ENCODE data around the gene PDE4D. TPM values are rescaled to one million over a fixed set of nuclear protein-coding genes. Genes with fewer than 3 reads are reported as not detected.

PDE4D gene
- total and polyA plus RNA-seq, 4 donors: 12.8 to 167 (median 44.5) TPM

DNA sequence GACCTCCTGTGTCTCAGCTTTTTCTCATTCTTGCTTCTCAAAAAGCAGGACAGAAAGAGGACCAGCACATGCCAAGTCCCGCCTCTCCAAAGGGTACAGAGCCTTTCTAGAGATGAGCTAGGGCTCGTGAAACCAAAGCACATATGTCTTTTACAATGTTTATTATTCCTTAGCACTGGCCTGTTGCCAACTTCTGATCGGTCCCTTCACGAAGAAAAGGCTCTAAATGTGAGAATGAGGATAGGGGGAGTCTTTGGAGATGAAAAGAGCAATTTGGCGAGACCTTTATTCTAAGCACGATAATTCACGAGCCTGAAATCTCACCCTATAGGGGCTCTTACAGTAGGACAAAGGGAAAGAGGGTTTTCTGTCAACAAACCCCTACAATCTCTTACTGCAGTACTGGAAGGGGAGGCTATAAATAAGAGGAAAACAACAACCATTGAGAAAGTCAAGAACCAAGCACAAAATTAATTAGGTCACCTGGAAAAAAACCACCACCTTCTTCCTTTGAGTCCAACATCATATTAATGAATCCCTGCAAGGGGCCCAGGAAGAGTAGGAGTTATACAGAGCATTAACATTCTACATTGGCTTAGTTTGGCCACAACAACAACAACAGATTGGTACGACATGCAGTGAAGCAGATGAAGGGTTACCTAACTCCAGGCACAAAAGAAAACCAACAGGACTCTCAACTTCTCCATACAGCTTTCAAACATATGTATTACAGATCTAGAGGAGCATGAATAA lies 309.5 kb downstream of the PDE4D start:
- Histone ChIP-seq H3K27ac (ENCODE audit: low read depth in 1 of 2, low read length in 1 of 2) (no peak overlapping the region), H3K9ac (ENCODE audit: insufficient read depth in 1 of 2, low read length in 2 of 2) (no peak overlapping the region), H3K4me1 (ENCODE audit: control insufficient read depth in 5 of 5, insufficient read depth in 5 of 5, low read length in 5 of 5) (peaks cover 0 to 32% (median 13%) of the 10 kb centered on the region in 5 donors), H3K27me3 (ENCODE audit: control insufficient read depth in 3 of 3, insufficient read depth in 3 of 3, low read length in 2 of 3) (no peaks in the 10 kb centered on the region), H3K36me3 (ENCODE audit: control insufficient read depth in 4 of 4, insufficient read depth in 4 of 4, low read length in 4 of 4) (no peaks in the 10 kb centered on the region), H3K9me3 (ENCODE audit: control insufficient read depth in 4 of 4, insufficient read depth in 3 of 4, low read length in 3 of 4) (no peaks in the 10 kb centered on the region), H3K4me3 (no peak overlapping the region)
- DNase-seq (peak; percentile 24 to 57 (median 54)), ATAC-seq (ENCODE audit: insufficient read depth, low FRiP score) (no peak)
- TF ChIP-seq, protein P1, sequence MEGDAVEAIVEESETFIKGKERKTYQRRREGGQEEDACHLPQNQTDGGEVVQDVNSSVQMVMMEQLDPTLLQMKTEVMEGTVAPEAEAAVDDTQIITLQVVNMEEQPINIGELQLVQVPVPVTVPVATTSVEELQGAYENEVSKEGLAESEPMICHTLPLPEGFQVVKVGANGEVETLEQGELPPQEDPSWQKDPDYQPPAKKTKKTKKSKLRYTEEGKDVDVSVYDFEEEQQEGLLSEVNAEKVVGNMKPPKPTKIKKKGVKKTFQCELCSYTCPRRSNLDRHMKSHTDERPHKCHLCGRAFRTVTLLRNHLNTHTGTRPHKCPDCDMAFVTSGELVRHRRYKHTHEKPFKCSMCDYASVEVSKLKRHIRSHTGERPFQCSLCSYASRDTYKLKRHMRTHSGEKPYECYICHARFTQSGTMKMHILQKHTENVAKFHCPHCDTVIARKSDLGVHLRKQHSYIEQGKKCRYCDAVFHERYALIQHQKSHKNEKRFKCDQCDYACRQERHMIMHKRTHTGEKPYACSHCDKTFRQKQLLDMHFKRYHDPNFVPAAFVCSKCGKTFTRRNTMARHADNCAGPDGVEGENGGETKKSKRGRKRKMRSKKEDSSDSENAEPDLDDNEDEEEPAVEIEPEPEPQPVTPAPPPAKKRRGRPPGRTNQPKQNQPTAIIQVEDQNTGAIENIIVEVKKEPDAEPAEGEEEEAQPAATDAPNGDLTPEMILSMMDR (IDR thresholded peaks at IDR 0.05; ENCODE audit: control extremely low read depth, extremely low read depth): no peak
- WGBS, 2 donors: 63 to 67% methylated on average over 8 of the region's 8 CpGs

DNA sequence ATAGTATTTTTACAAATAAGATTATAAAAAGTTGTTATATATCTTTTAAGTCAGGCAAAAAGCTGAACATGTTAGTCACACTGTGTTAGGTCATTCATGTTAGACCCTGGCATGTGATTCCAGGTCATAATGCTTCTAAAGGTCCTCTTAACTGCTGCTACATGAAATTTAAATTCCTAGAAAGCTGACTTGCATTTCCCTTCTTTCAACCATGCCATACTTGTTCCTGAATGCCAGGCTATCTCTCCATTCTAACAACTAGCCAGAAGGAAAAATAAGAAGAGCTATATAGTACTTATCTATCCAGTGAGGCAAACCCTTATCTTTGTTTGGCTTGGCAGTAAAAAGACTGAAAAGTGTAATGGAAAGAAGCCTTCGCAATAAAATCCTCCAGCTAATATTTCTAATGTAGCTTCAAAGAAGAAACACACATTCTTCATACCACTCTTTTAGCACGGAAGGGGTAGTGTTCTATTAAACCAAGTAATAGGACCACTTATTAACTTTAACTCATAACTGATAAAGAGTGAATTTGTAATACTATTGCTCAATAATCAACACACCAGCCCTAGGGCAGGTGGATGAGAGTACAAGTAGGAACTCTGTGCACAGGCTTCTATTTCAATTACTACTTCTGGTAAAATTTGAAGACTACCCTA lies 310.2 kb downstream of the PDE4D start:
- 67 to 79% methylated on average over 2 of the region's 2 CpGs for WGBS, 2 donors
- Histone ChIP-seq H3K36me3 (ENCODE audit: control insufficient read depth in 4 of 4, insufficient read depth in 4 of 4, low read length in 4 of 4) (no peaks in the 10 kb centered on the region), H3K9me3 (ENCODE audit: control insufficient read depth in 4 of 4, insufficient read depth in 3 of 4, low read length in 3 of 4) (no peaks in the 10 kb centered on the region), H3K4me3 (no peak overlapping the region), H3K27ac (ENCODE audit: low read depth in 1 of 2, low read length in 1 of 2) (no peak overlapping the region), H3K27me3 (ENCODE audit: control insufficient read depth in 3 of 3, insufficient read depth in 3 of 3, low read length in 2 of 3) (no peaks in the 10 kb centered on the region), H3K9ac (ENCODE audit: insufficient read depth in 1 of 2, low read length in 2 of 2) (no peak overlapping the region), H3K4me1 (ENCODE audit: control insufficient read depth in 5 of 5, insufficient read depth in 5 of 5, low read length in 5 of 5) (peaks cover 0 to 31% (median 13%) of the 10 kb centered on the region in 5 donors)
- ATAC-seq (ENCODE audit: insufficient read depth, low FRiP score) (peak; percentile 24), DNase-seq (peak in 2 of 3 donors; percentile 51 to 55)
- TF ChIP-seq, protein P1 (IDR thresholded peaks at IDR 0.05; ENCODE audit: control extremely low read depth, extremely low read depth): no peak

DNA sequence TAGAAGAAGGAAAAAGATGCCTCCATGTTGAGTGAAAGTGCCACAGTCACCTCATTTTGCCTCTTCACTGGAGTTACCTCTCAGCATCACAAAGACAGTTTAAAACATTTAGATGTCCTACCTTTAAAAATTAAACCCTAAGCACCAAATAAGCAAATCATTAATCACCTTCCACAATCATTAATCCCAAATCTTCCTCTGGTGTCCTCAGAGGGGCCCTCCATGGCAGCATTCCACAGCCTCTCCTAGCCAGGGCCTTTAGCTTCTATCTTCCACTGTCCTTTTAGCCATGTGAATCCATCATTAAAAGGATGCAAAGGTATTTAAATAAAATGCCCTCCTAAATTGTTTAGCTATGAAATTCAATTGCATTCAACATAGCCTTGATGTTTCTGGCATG lies 310.8 kb downstream of the PDE4D start:
- Histone ChIP-seq H3K4me3 (no peak overlapping the region), H3K36me3 (ENCODE audit: control insufficient read depth in 4 of 4, insufficient read depth in 4 of 4, low read length in 4 of 4) (no peaks in the 10 kb centered on the region), H3K9ac (ENCODE audit: insufficient read depth in 1 of 2, low read length in 2 of 2) (no peak overlapping the region), H3K9me3 (ENCODE audit: control insufficient read depth in 4 of 4, insufficient read depth in 3 of 4, low read length in 3 of 4) (no peaks in the 10 kb centered on the region), H3K27ac (ENCODE audit: low read depth in 1 of 2, low read length in 1 of 2) (no peak overlapping the region), H3K4me1 (ENCODE audit: control insufficient read depth in 5 of 5, insufficient read depth in 5 of 5, low read length in 5 of 5) (peaks cover 0 to 25% (median 13%) of the 10 kb centered on the region in 5 donors), H3K27me3 (ENCODE audit: control insufficient read depth in 3 of 3, insufficient read depth in 3 of 3, low read length in 2 of 3) (no peaks in the 10 kb centered on the region)
- DNase-seq: no peak
- ATAC-seq (ENCODE audit: insufficient read depth, low FRiP score): no peak
- TF ChIP-seq, protein P1 (IDR thresholded peaks at IDR 0.05; ENCODE audit: control extremely low read depth, extremely low read depth): no peak

Data from lung (tissue), 12 donors.